Measurements from ENCODE around the gene NCS1.

DNA sequence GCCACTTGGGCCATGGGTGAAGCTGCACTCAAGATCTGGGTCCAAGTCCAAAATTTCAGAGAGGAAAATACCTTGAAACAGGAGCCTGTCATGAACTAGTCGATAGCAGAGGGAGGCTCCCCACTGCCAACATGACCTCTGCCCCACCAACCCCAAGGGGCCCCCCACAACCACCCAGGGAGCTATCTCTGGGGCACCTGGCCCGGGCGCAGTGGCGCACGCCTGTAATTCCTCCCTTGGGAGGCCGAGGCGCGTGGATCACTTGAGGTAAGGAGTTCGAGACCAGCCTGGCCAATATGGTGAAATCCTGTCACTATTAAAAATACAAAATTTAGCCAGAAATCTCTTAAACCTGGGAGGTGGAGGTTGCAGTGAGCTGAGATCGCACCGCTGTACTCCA lies 73.3 kb downstream of the NCS1 start:
- TF ChIP-seq EGR1 (IDR thresholded peaks at IDR 0.05; ENCODE audit: low read depth) (no peak), ELF1 (IDR thresholded peaks at IDR 0.05; ENCODE audit: borderline replicate concordance, low read depth) (no peak), EZH2 (IDR thresholded peaks at IDR 0.05) (no peak), CTCF (IDR thresholded peaks at IDR 0.05 in 2 of 3, conservative IDR thresholded peaks at IDR 0.05 in 1 of 3; ENCODE audit: borderline replicate concordance in 1 of 3, insufficient read depth in 1 of 3, low read depth in 2 of 3, low read length in 2 of 3) (no peak)
